GM21717 (cell line): Measurements from ENCODE around the gene SLC34A3.
"Not testable (repeated sequence)": the region's sequence is repeated elsewhere in the genome, so short reads cannot be mapped to it uniquely, and the experiment has no call there.

Source experiments
- ATAC-seq: cut with Tn5 transposase; IDR thresholded peaks from one replicate; pipeline ENCODE4 v1.9.1; 2021; ENCODE audit warnings: mild to moderate bottlenecking, moderate library complexity; ENCODE audit not compliant: unreplicated experiment

SLC34A3 gene

GRCh38 chr9:137228968-137229896 is 1.5 kb upstream of the SLC34A3 start:
- ATAC-seq, result no peak

- no peak for ATAC-seq
Observed at GRCh38 chr9:137229903-137230704, 597 bp upstream of the SLC34A3 start.

GRCh38 chr9:137231372-137232039 is 805 bp downstream of the SLC34A3 start:
- no peak for ATAC-seq

- ATAC-seq, result no peak
Observed at GRCh38 chr9:137232101-137232500, 1.4 kb downstream of the SLC34A3 start.

- ATAC-seq, result no peak
Observed at GRCh38 chr9:137232510-137232909, 1.8 kb downstream of the SLC34A3 start.

- ATAC-seq, result no peak
Observed at GRCh38 chr9:137233143-137233980, 2.7 kb downstream of the SLC34A3 start.

GRCh38 chr9:137234055-137234697 is 3.5 kb downstream of the SLC34A3 start:
- no peak for ATAC-seq

GRCh38 chr9:137234758-137235423 is 4.2 kb downstream of the SLC34A3 start:
- no peak for ATAC-seq

GRCh38 chr9:137235424-137236237 is 4.9 kb downstream of the SLC34A3 start:
- ATAC-seq, result no peak

- no peak for ATAC-seq
Observed at GRCh38 chr9:137236238-137236935, 5.7 kb downstream of the SLC34A3 start.

- ATAC-seq, result no peak
Observed at GRCh38 chr9:137236936-137237421, 6.3 kb downstream of the SLC34A3 start.

- no peak for ATAC-seq
Observed at GRCh38 chr9:137237759-137238726, 7.3 kb downstream of the SLC34A3 start.

- not testable (repeated sequence) for ATAC-seq
Observed at GRCh38 chr9:137239541-137240200, 9.0 kb downstream of the SLC34A3 start.

GRCh38 chr9:137240318-137240840 is 9.7 kb downstream of the SLC34A3 start:
- peak; percentile 13 for ATAC-seq

- peak; percentile 59 for ATAC-seq
Observed at GRCh38 chr9:137240841-137241489, 10.3 kb downstream of the SLC34A3 start, which contains the start of gene TUBB4B. Gene TUBB4B (plus strand): TSS chr9:137241287. CDS start chr9:137241361, 74 bp downstream.
